ENCODE data around the gene WNK4.

GRCh38 chr17:42750739-42751344, 29.6 kb upstream of the WNK4 start:
- TF ChIP-seq POLR2AphosphoS5 (IDR thresholded peaks at IDR 0.05; ENCODE audit: low read length): no peak
- no peak for TF ChIP-seq YY1 (IDR thresholded peaks at IDR 0.05; ENCODE audit: low read depth, low read length)
- no peak for TF ChIP-seq TAF1 (IDR thresholded peaks at IDR 0.05; ENCODE audit: borderline replicate concordance, low read depth, low read length)
- no peak for TF ChIP-seq KDM1A (IDR thresholded peaks at IDR 0.05; ENCODE audit: borderline replicate concordance)
- no peak for TF ChIP-seq NBN (IDR thresholded peaks at IDR 0.05)
- no peak for TF ChIP-seq REST (IDR thresholded peaks at IDR 0.05; ENCODE audit: low read depth, low read length)
- no peak for TF ChIP-seq TARDBP (IDR thresholded peaks at IDR 0.05; ENCODE audit: borderline replicate concordance)
- no peak for TF ChIP-seq PBX3 (IDR thresholded peaks at IDR 0.05; ENCODE audit: insufficient replicate concordance, low read depth, low read length)
- no peak for TF ChIP-seq IKZF1 (conservative IDR thresholded peaks at IDR 0.05)
- no peak for TF ChIP-seq SREBF1 (IDR thresholded peaks at IDR 0.05; ENCODE audit: low read length)
- no peak for TF ChIP-seq NRF1 (conservative IDR thresholded peaks at IDR 0.05; ENCODE audit: low read depth, low read length)
- TF ChIP-seq PKNOX1 (IDR thresholded peaks at IDR 0.05): no peak
- no peak for TF ChIP-seq HDAC2 (IDR thresholded peaks at IDR 0.05)

Data from GM12878 (cell line).